ENCODE results near the gene SLC5A2. TPM values are rescaled to one million over a fixed set of nuclear protein-coding genes. Genes with fewer than 3 reads are reported as not detected.

SLC5A2 gene
- total RNA-seq, 4 donors from 2014 or later: not detected

GRCh38 chr16:31464781-31465260 is 18.1 kb upstream of the SLC5A2 start:
- Histone ChIP-seq H3K27ac (no peak overlapping the region), H3K36me3 (peaks cover 27 to 64% (median 37%) of the 10 kb centered on the region in 3 donors), H3K9me3 (no peaks in the 10 kb centered on the region), H3K4me3 (no peak overlapping the region), H3K27me3 (no peaks in the 10 kb centered on the region), H3K4me1 (peaks cover 7 to 15% (median 8%) of the 10 kb centered on the region in 3 donors)
- no peak for TF ChIP-seq CTCF (IDR thresholded peaks at IDR 0.05)
- no peak for TF ChIP-seq POLR2A (IDR thresholded peaks at IDR 0.05)
- no peak for DNase-seq
- WGBS, 2 donors: 93 to 94% methylated on average over 7 to 16 of the region's 17 CpGs
- intact Hi-C loops (cut with DNase I): no loop called here

- H3K36me3 ChIP-seq: peaks cover 27 to 64% (median 37%) of the 10 kb centered on the region in 3 donors
- no peak for DNase-seq
- H3K27ac ChIP-seq: no peak overlapping the region
- WGBS, 2 donors: 95% methylated on average over 10 to 18 of the region's 20 CpGs
- intact Hi-C loops (cut with DNase I): no loop called here
- H3K4me3 ChIP-seq: no peak overlapping the region
- H3K27me3 ChIP-seq: no peaks in the 10 kb centered on the region
- no peaks in the 10 kb centered on the region for H3K9me3 ChIP-seq
- TF ChIP-seq POLR2A (IDR thresholded peaks at IDR 0.05) (no peak), CTCF (IDR thresholded peaks at IDR 0.05) (no peak)
- peaks cover 0 to 8% (median under 1%) of the 10 kb centered on the region in 3 donors for H3K4me1 ChIP-seq
These were observed 17.0 kb upstream of the SLC5A2 start for GRCh38 chr16:31465788-31466370.

GRCh38 chr16:31466381-31466841 is 16.5 kb upstream of the SLC5A2 start:
- 92 to 94% methylated on average over 2 to 3 of the region's 18 CpGs for WGBS, 2 donors
- Histone ChIP-seq H3K36me3 (peaks cover 27 to 61% (median 37%) of the 10 kb centered on the region in 3 donors), H3K4me1 (peaks cover 0 to 9% (median 6%) of the 10 kb centered on the region in 3 donors), H3K27me3 (no peaks in the 10 kb centered on the region), H3K9me3 (no peaks in the 10 kb centered on the region), H3K4me3 (no peak overlapping the region), H3K27ac (no peak overlapping the region)
- no peak for DNase-seq
- intact Hi-C loops (cut with DNase I): no loop called here
- no peak for TF ChIP-seq CTCF (IDR thresholded peaks at IDR 0.05)
- no peak for TF ChIP-seq POLR2A (IDR thresholded peaks at IDR 0.05)

- Histone ChIP-seq H3K27ac (no peak overlapping the region), H3K9me3 (no peaks in the 10 kb centered on the region), H3K36me3 (peaks cover 24 to 53% (median 32%) of the 10 kb centered on the region in 3 donors), H3K4me3 (no peak overlapping the region), H3K4me1 (peaks cover 0 to 17% (median 9%) of the 10 kb centered on the region in 3 donors), H3K27me3 (peaks cover 0 to 3% (median 0%) of the 10 kb centered on the region in 4 donors)
- no peak for TF ChIP-seq CTCF (IDR thresholded peaks at IDR 0.05)
- no peak for TF ChIP-seq POLR2A (IDR thresholded peaks at IDR 0.05)
- no peak for DNase-seq
- 75 to 80% methylated on average over 2 to 5 of the region's 5 CpGs for WGBS, 2 donors
- intact Hi-C loops (cut with DNase I): no loop called here
These were observed 15.7 kb upstream of the SLC5A2 start for GRCh38 chr16:31467151-31467773.

GRCh38 chr16:31467858-31468257 is 15.1 kb upstream of the SLC5A2 start:
- Histone ChIP-seq H3K27ac (no peak overlapping the region), H3K27me3 (peaks cover 0 to 3% (median 0%) of the 10 kb centered on the region in 4 donors), H3K36me3 (peaks cover 23 to 47% (median 26%) of the 10 kb centered on the region in 3 donors), H3K4me1 (peaks cover 6 to 23% (median 9%) of the 10 kb centered on the region in 3 donors), H3K9me3 (no peaks in the 10 kb centered on the region), H3K4me3 (no peak overlapping the region)
- TF ChIP-seq CTCF (IDR thresholded peaks at IDR 0.05) (no peak), POLR2A (IDR thresholded peaks at IDR 0.05) (no peak)
- WGBS, 2 donors: 91 to 92% methylated on average over 5 of the region's 5 CpGs
- intact Hi-C loops (cut with DNase I): no loop called here
- DNase-seq: no peak
